Ishikawa (cell line): ENCODE results near the gene ZNHIT3.

Experiments
- CEBPB ChIP-seq: IDR thresholded peaks from 2 replicates; pipeline ENCODE4 v1.6.1; 2012
- EP300 ChIP-seq: IDR thresholded peaks from 2 replicates; pipeline ENCODE4 v1.6.1; 2012; ENCODE audit warnings: borderline replicate concordance
- MAX ChIP-seq: IDR thresholded peaks from 2 replicates; pipeline ENCODE4 v1.6.1; 2012
- RAD21 ChIP-seq: IDR thresholded peaks from 2 replicates; pipeline ENCODE4 v1.6.1; 2012; ENCODE audit warnings: low read depth
- REST ChIP-seq: IDR thresholded peaks from 2 replicates; pipeline ENCODE4 v1.6.1; 2012; ENCODE audit warnings: low read depth, mild to moderate bottlenecking
- ZBTB7A ChIP-seq: IDR thresholded peaks from 2 replicates; pipeline ENCODE4 v1.6.1; 2012; ENCODE audit warnings: low read depth

GRCh38 chr17:36486204-36487194 lies at the start of gene ZNHIT3:
- no peak for TF ChIP-seq CEBPB
- no peak for TF ChIP-seq EP300
- TF ChIP-seq RAD21: no peak
- TF ChIP-seq MAX: peak; percentile 95
- TF ChIP-seq ZBTB7A: peak; percentile 86
- TF ChIP-seq REST: peak; percentile 31; the same call in 1 of the 2 replicates
